GM08714 (cell line): ENCODE data around the gene FBN2.

Source experiments
- H3K4me3 ChIP-seq: fragments of 200-500 bp; sonication (Bioruptor generic); 2 replicates; pipeline ENCODE4 v1.5.1; 2014; ENCODE audit warnings: mild to moderate bottlenecking, low read length, inconsistent platforms
- ZNF274 ChIP-seq: IDR thresholded peaks from 2 replicates; pipeline ENCODE4 v1.6.1; 2012; ENCODE audit warnings: mild to moderate bottlenecking, low read depth, low read length

The FBN2 gene

GRCh38 chr5:128355961-128356360, 182.1 kb downstream of the FBN2 start:
- no peak for TF ChIP-seq ZNF274
- no peak overlapping the region for H3K4me3 ChIP-seq

GRCh38 chr5:128353441-128354107, 184.5 kb downstream of the FBN2 start:
- H3K4me3 ChIP-seq = no peak overlapping the region
- TF ChIP-seq ZNF274 = no peak

- no peak overlapping the region for H3K4me3 ChIP-seq
- TF ChIP-seq ZNF274 = no peak
Measured at GRCh38 chr5:128350705-128351104, 187.3 kb downstream of the FBN2 start.

GRCh38 chr5:128349044-128349858, 188.8 kb downstream of the FBN2 start:
- H3K4me3 ChIP-seq = no peak overlapping the region
- TF ChIP-seq ZNF274 = no peak

- no peak overlapping the region for H3K4me3 ChIP-seq
- no peak for TF ChIP-seq ZNF274
Measured at GRCh38 chr5:128346038-128346437, 192.0 kb downstream of the FBN2 start.

- no peak for TF ChIP-seq ZNF274
- no peak overlapping the region for H3K4me3 ChIP-seq
Measured at GRCh38 chr5:128345247-128345646, 192.8 kb downstream of the FBN2 start.

GRCh38 chr5:128343168-128343567, 194.9 kb downstream of the FBN2 start:
- no peak for TF ChIP-seq ZNF274
- H3K4me3 ChIP-seq = no peak overlapping the region

GRCh38 chr5:128341056-128341455, 197.0 kb downstream of the FBN2 start:
- H3K4me3 ChIP-seq = no peak overlapping the region
- TF ChIP-seq ZNF274 = no peak

- H3K4me3 ChIP-seq = no peak overlapping the region
- TF ChIP-seq ZNF274 = no peak
Measured at GRCh38 chr5:128340648-128341047, 197.4 kb downstream of the FBN2 start.

- H3K4me3 ChIP-seq = no peak overlapping the region
- TF ChIP-seq ZNF274 = no peak
Measured at GRCh38 chr5:128339585-128339984, 198.5 kb downstream of the FBN2 start.

- no peak for TF ChIP-seq ZNF274
- H3K4me3 ChIP-seq = no peak overlapping the region
Measured at GRCh38 chr5:128338649-128339048, 199.4 kb downstream of the FBN2 start.

- H3K4me3 ChIP-seq = no peak overlapping the region
- TF ChIP-seq ZNF274 = no peak
Measured at GRCh38 chr5:128335339-128335738, 202.7 kb downstream of the FBN2 start.

GRCh38 chr5:128334010-128334716, 203.9 kb downstream of the FBN2 start:
- no peak overlapping the region for H3K4me3 ChIP-seq
- TF ChIP-seq ZNF274 = no peak

GRCh38 chr5:128331261-128331660, 206.8 kb downstream of the FBN2 start:
- no peak overlapping the region for H3K4me3 ChIP-seq
- TF ChIP-seq ZNF274 = no peak
